SK-N-DZ (cell line): ENCODE data around the gene PTGDS. TPM values are rescaled to one million over a fixed set of nuclear protein-coding genes. Genes with fewer than 3 reads are reported as not detected.

Experiments
- DNase-seq: peaks from one replicate; pipeline ENCODE4 v3.0.0-alpha.2; 2015; ENCODE audit warnings: low spot score
- polyA plus RNA-seq, 2 experiments: library from polyadenylated mRNA; depleted of rRNA; stranded (reverse); fragments of >200 nt; gene quantifications; 2 replicates each; pipeline ENCODE4 v1.2.3, GENCODE V29; 2014

PTGDS gene
- not detected in 2 replicates for polyA plus RNA-seq (2014; cell fraction: cytosol; rRNA removed)
- not detected in 2 replicates for polyA plus RNA-seq (2014; cell fraction: nucleus; rRNA removed)

- DNase-seq: no peak
These were observed at the start of gene PTGDS for GRCh38 chr9:136977223-136977622. Gene PTGDS (plus strand): TSS chr9:136977504. CDS start chr9:136977579, 75 bp downstream.

DNA sequence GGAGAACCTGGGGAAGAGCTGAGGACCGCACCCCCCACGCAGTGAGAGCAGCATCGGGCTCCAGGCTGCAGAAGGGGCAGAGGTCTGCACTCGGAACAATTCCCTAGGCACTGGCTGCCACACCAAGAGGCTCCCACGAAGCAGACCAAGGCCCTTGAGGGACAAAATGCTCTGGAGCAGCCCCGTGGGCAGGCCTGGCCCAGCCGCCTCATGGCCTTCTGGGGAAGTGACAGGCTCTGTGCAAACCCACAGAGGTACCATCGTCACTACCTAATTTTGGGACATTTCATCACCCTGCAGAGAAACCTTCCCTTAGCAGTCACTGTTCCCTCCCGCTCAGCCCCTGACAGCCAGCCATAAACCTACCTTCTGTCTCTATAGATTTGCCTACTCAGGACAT, 48.7 kb upstream of the PTGDS start:
- no peak for DNase-seq

DNA sequence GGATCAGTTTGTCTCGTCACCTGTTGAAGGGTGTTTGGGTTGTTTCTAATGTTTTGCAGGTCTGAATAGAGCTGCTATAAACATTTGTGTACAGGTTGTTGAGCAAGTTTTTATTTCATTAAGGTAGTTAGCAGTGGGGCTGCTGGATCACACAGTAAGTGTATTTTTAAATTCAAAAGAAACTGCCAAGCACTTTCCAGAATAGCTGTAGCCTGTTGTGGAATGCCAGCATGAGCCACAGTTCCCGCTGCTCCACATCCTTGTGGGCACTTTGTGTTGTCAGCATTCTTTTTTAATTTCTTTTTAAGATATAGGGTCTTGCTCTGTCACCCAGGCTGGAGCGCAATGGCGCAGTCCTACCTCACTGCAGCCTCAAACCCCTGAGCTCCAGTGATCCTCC, 47.3 kb upstream of the PTGDS start:
- DNase-seq: no peak

GRCh38 chr9:136931611-136932130, 45.6 kb upstream of the PTGDS start:
- no peak for DNase-seq

DNA sequence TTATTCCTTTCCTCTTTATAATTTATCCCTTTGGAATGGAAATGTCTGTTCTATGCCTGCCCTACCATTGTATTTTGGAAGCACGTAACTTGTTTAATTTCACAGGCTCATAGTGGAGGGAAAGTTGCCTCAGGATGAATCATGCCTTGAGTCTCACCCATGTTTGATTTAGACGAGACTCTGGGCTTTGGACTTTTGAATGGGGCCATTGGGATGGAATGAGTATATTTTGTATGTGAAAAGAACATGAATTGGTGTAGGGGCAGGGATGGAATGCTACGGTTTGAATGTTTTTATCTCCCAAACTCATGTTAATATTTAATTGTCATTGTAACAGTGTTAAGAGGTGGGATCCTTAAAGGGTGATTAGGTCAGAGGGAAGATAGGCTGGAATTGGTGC, 43.0 kb upstream of the PTGDS start:
- no peak for DNase-seq

GRCh38 chr9:136935651-136936050, 41.7 kb upstream of the PTGDS start:
- DNase-seq: no peak

DNA sequence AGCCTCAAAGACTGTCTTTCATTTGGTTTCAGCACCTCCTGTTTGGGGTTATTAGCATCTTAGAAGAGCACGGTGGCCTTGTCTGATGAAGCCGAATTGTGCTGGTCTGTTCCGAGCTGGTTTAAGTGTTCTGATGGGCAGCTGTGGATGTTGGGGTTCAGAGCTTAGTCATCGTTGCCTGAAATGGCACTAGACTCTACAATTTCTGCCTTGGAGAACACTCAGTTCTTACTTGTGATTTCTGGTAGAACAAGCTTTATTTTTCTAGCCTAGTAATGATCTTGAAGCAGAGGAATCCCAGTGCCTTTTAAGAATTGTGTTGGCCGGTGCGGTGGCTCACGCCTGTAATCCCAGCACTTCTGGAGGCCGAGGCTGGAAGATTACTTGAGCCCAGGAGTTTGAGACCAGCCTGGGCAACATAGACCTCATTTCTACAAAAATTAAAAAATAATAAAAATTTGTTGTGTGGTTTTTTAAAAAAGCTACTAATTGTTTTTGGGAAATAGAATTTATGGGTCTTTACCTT, 40.6 kb upstream of the PTGDS start:
- no peak for DNase-seq

- no peak for DNase-seq
These were observed 39.9 kb upstream of the PTGDS start for GRCh38 chr9:136937186-136938001.

DNA sequence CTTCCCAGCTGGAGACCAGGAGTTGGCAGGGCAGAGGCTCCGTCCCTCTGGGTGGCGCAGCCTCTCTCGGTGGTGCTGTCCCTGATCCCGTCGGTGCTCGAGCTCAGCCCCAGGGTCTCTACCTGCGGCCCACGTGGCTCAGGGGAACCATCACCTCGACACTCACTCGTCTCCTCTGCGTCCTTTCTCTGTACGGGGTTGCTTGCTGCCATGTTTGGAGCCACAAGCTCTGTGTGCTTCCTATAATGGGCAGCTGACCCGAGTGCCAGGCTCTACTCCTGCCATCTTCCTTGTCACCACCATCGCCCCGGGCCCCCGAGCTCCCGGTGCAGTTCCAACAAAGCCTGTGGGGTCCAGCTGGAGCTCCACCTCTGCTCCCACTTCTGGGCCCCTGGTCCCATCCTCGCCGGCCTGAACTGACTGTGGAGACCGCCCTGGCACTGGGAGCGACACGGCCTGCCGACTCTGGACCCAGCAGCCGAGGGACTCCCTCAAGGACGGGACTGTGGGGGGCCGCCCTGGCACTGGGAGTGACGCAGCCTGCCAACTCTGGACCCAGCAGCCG, 37.8 kb upstream of the PTGDS start:
- DNase-seq: no peak

DNA sequence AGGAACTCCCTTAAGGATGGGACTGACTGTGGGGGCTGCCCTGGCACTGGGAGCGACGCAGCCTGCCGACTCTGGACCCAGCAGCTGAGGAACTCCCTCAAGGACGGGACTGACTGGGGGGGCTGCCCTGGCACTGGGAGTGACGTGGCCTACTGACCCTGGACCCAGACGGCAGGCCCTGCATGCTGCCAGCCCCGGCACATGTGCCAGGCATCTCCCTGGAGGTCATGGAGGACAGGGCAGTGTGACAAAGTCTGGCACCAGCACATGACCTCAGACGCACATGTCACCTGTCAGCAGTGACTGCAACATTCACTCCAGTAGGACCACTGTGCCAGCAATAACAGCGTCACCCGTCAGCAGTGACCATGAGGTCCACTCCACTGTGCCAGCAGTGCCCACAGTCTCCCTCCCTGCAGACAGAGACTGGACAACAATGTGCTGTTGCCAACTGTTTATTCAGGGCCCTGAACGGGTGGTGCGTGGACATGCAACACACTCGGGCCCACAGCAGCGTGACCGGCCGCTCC, 37.2 kb upstream of the PTGDS start:
- DNase-seq: no peak

GRCh38 chr9:136940526-136941230, 36.6 kb upstream of the PTGDS start:
- DNase-seq: no peak

DNA sequence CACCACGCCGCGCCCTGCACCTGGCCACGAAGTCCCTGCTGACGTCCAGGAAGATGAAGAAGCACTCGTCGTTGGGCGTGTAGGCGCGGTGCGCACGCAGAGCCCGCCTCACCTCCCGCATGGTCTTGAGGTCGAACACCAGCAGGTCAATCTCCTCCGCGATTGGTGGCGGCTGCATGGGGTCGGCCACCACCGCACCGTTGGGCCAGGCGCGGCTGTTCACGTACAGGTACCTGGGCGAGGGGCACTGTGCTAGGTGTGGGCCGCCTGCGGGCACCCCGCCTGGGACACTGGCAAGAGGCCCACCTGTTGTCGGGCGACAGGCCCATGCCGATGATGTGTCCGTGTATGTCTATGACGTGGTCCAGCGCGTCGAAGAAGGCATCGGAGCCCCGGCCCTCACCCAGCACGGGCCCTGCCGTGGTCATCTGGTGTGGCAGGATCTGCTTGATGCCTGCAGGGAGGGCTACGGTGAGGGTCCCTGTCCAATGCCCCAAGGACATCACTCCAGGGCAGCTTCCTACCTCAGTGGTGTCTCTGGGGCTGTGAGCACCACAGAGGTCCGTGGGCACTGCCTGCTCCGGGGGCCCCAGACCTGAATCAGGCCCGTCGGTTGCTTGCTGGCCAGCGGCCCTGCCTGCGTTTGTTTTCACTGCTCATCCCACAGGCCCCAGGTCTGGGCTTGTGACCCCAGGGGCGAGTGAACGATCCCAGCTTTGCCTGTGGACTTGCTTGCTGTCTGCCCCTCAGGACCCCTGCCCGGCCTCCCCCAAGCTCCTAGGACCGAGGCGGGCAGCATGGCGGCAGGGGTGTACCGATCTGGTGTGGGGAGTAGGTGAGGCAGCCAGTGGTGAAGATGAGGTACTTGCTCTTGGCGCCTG, 35.8 kb upstream of the PTGDS start:
- no peak for DNase-seq

DNA sequence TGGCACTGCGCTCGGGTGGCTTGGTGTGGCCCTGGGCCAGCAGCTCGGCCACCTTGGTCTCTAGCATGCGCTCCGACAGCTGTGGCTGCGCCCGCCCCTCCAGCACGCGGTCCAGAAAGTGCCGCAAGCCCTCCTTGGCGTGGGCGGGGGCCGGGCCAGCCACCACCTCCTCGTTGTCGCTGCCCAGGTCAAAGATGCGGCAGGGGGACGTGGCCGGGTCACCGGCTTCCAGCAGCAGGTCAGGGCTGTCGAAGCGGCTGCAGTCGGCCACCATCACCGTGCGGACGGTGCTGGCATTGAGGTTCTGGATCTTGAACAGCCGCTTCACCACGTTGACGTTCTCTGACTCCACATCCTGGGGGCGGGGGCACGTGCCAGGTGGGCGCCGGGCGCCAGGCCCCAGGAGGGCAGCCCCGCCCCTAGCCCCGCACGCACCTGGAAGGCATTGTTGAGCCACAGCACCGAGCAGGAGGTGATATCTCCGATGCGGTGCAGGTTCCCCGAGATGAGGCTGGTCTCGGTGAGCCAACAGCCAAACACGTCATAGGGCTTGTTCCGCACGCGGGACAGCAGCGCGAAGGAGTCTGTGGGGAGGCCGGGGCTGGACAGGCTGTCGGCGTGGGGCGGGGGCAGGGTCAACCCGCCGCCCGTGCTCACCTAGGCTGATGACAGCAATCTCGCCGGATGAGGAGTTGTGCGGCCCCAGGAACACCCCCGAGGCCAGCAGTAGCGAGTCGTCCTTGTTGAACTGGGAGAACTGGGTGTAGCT, 35.0 kb upstream of the PTGDS start:
- DNase-seq: no peak

GRCh38 chr9:136942881-136943230, 34.4 kb upstream of the PTGDS start:
- DNase-seq: no peak

GRCh38 chr9:136943291-136944211, 33.8 kb upstream of the PTGDS start:
- no peak for DNase-seq

GRCh38 chr9:136944212-136944518, 33.1 kb upstream of the PTGDS start:
- DNase-seq: no peak

GRCh38 chr9:136944519-136945332, 32.6 kb upstream of the PTGDS start, which contains the start of the genes C8G and FBXW5:
Gene C8G (plus strand): TSS chr9:136945243. CDS start chr9:136945321, 78 bp downstream.
Gene FBXW5 (minus strand): TSS chr9:136944738. CDS start chr9:136944083, 655 bp downstream.
- peak; percentile 90 for DNase-seq
